Activated naive CD4-positive, alpha-beta T cell treated with Interleukin-2 at 50 U/mL for 16 hours (primary cell): ENCODE data around the gene CCSER1.

Experiments used
- DNase-seq: peaks from one replicate; pipeline ENCODE4 v3.0.0-alpha.2; 2020

Gene CCSER1

GRCh38 chr4:90130076-90130475, 2.9 kb downstream of the CCSER1 start:
- DNase-seq, result no peak

GRCh38 chr4:90137555-90137954, 10.4 kb downstream of the CCSER1 start:
- DNase-seq, result no peak

- no peak for DNase-seq
These were observed 14.9 kb downstream of the CCSER1 start for GRCh38 chr4:90142081-90142480.

GRCh38 chr4:90145319-90145718, 18.1 kb downstream of the CCSER1 start:
- no peak for DNase-seq

GRCh38 chr4:90146306-90146705, 19.1 kb downstream of the CCSER1 start:
- DNase-seq, result no peak

GRCh38 chr4:90148574-90149148, 21.5 kb downstream of the CCSER1 start:
- no peak for DNase-seq

GRCh38 chr4:90152024-90152423, 24.8 kb downstream of the CCSER1 start:
- no peak for DNase-seq

- no peak for DNase-seq
These were observed 32.0 kb downstream of the CCSER1 start for GRCh38 chr4:90159193-90159592.

- no peak for DNase-seq
These were observed 32.9 kb downstream of the CCSER1 start for GRCh38 chr4:90160044-90160443.

- DNase-seq, result no peak
These were observed 35.4 kb downstream of the CCSER1 start for GRCh38 chr4:90162566-90162965.

- DNase-seq, result no peak
These were observed 36.7 kb downstream of the CCSER1 start for GRCh38 chr4:90163872-90164271.

- no peak for DNase-seq
These were observed 38.7 kb downstream of the CCSER1 start for GRCh38 chr4:90165883-90166282.

- no peak for DNase-seq
These were observed 44.3 kb downstream of the CCSER1 start for GRCh38 chr4:90171491-90171890.

GRCh38 chr4:90174621-90175023, 47.4 kb downstream of the CCSER1 start:
- DNase-seq, result no peak

- no peak for DNase-seq
These were observed 54.5 kb downstream of the CCSER1 start for GRCh38 chr4:90181644-90182043.

- DNase-seq, result no peak
These were observed 56.1 kb downstream of the CCSER1 start for GRCh38 chr4:90183254-90183653.

GRCh38 chr4:90184560-90184959, 57.4 kb downstream of the CCSER1 start:
- DNase-seq, result no peak

- DNase-seq, result no peak
These were observed 58.2 kb downstream of the CCSER1 start for GRCh38 chr4:90185416-90185815.

GRCh38 chr4:90186229-90186628, 59.0 kb downstream of the CCSER1 start:
- no peak for DNase-seq

GRCh38 chr4:90187148-90187884, 60.1 kb downstream of the CCSER1 start:
- no peak for DNase-seq

- DNase-seq, result no peak
These were observed 62.0 kb downstream of the CCSER1 start for GRCh38 chr4:90189178-90189577.

- DNase-seq, result no peak
These were observed 62.8 kb downstream of the CCSER1 start for GRCh38 chr4:90189946-90190345.

- DNase-seq, result no peak
These were observed 63.3 kb downstream of the CCSER1 start for GRCh38 chr4:90190525-90190924.

GRCh38 chr4:90198086-90198847, 71.1 kb downstream of the CCSER1 start:
- no peak for DNase-seq
